Breast epithelium (tissue), 3 donors: ENCODE results near the gene PEG3.

ENCODE experiments used
- CTCF ChIP-seq, 3 donors: fragments of 450-650 bp; IDR thresholded peaks; one replicate each; pipeline ENCODE4 v1.5.1; 2016 to 2017; ENCODE audit warnings: antibody characterized with exemption in 3 of 3, mild to moderate bottlenecking in 3 of 3, moderate library complexity in 3 of 3
- POLR2A ChIP-seq: fragments of 450-650 bp; IDR thresholded peaks from one replicate; pipeline ENCODE4 v1.6.1; 2016; ENCODE audit warnings: antibody characterized with exemption, mild to moderate bottlenecking, moderate library complexity

GRCh38 chr19:56827708-56828107, 12.8 kb downstream of the PEG3 start:
- TF ChIP-seq CTCF (IDR thresholded peaks at IDR 0.05) (no peak), POLR2A (no peak)
